ENCODE results near the gene ZNF638.
A peak's percentile ranks its signal among the peaks of the same experiment; 100 is the strongest.

ZNF638 gene

GRCh38 chr2:71468279-71469015 is 136.9 kb downstream of the ZNF638 start:
- no peak overlapping the region for H4K8ac ChIP-seq (ENCODE audit: low read length)
- H2AK5ac ChIP-seq (ENCODE audit: low read length, severe bottlenecking) = peak overlapping the region; percentile 68
- H3K4me1 ChIP-seq (ENCODE audit: control insufficient read depth, insufficient read depth, low read depth, low read length) = peaks cover 42% of the 10 kb centered on the region
- H2BK5ac ChIP-seq (ENCODE audit: low read depth, low read length, poor library complexity, severe bottlenecking) = no peak overlapping the region
- no peak overlapping the region for H3K4ac ChIP-seq (ENCODE audit: low read depth in 1 of 2, low read length in 2 of 2)
- no peak overlapping the region for H2BK15ac ChIP-seq (ENCODE audit: low read depth, poor library complexity, severe bottlenecking)
- H3K27ac ChIP-seq (ENCODE audit: low read length, poor library complexity, severe bottlenecking) = peak overlapping the region; percentile 26
- H3K4me3 ChIP-seq (ENCODE audit: insufficient read depth in 1 of 2, low read depth in 1 of 2, low read length in 2 of 2) = no peak overlapping the region
- H3K27me3 ChIP-seq (ENCODE audit: control insufficient read depth in 1 of 2, insufficient read depth in 1 of 2, low read length in 2 of 2) = peaks cover 0 to 67% of the 10 kb centered on the region in 2 experiments
- H3K18ac ChIP-seq (ENCODE audit: low read depth in 1 of 2, low read length in 2 of 2) = no peak overlapping the region
- DNase-seq = no peak
- H3K14ac ChIP-seq (ENCODE audit: low read length in 2 of 2) = no peak overlapping the region
- no peak overlapping the region for H3K9ac ChIP-seq (ENCODE audit: low read length)
- H2BK120ac ChIP-seq (ENCODE audit: low read depth, low read length) = no peak overlapping the region
- H3K9me3 ChIP-seq (ENCODE audit: control insufficient read depth, low read length) = peaks cover 5% of the 10 kb centered on the region
- 86% methylated on average over 11 of the region's 11 CpGs for WGBS
- peaks cover 23% of the 10 kb centered on the region for H3K79me1 ChIP-seq (replicated peaks; ENCODE audit: low read length, poor library complexity, severe bottlenecking)
- H4K91ac ChIP-seq (ENCODE audit: low read length) = no peak overlapping the region
- H2BK12ac ChIP-seq (ENCODE audit: low read length in 2 of 2) = no peak overlapping the region
- H3K36me3 ChIP-seq (ENCODE audit: control insufficient read depth in 1 of 2, insufficient read depth in 2 of 2, low read depth in 1 of 2, low read length in 2 of 2) = peaks cover 0 to 12% of the 10 kb centered on the region in 2 experiments
- peak overlapping the region; percentile 67 for H3K4me2 ChIP-seq (ENCODE audit: low read length, poor library complexity, severe bottlenecking)
- H2AFZ ChIP-seq (ENCODE audit: low read depth, low read length) = no peak overlapping the region
- H3K23ac ChIP-seq (ENCODE audit: low read length in 2 of 2) = no peak overlapping the region

GRCh38 chr2:71469403-71470398 is 138.1 kb downstream of the ZNF638 start:
- Histone ChIP-seq H2BK5ac (ENCODE audit: low read depth, low read length, poor library complexity, severe bottlenecking) (no peak overlapping the region), H3K36me3 (ENCODE audit: control insufficient read depth in 1 of 2, insufficient read depth in 2 of 2, low read depth in 1 of 2, low read length in 2 of 2) (peaks cover 0 to 7% of the 10 kb centered on the region in 2 experiments), H3K4me1 (ENCODE audit: control insufficient read depth, insufficient read depth, low read depth, low read length) (peaks cover 40% of the 10 kb centered on the region), H2BK12ac (ENCODE audit: low read length in 2 of 2) (no peak overlapping the region), H3K27me3 (ENCODE audit: control insufficient read depth in 1 of 2, insufficient read depth in 1 of 2, low read length in 2 of 2) (peaks cover 0 to 58% of the 10 kb centered on the region in 2 experiments), H2BK120ac (ENCODE audit: low read depth, low read length) (no peak overlapping the region), H4K91ac (ENCODE audit: low read length) (no peak overlapping the region), H3K14ac (ENCODE audit: low read length in 2 of 2) (no peak overlapping the region), H2AFZ (ENCODE audit: low read depth, low read length) (no peak overlapping the region), H3K79me1 (replicated peaks; ENCODE audit: low read length, poor library complexity, severe bottlenecking) (peaks cover 17% of the 10 kb centered on the region), H3K4ac (ENCODE audit: low read depth in 1 of 2, low read length in 2 of 2) (no peak overlapping the region), H3K23ac (ENCODE audit: low read length in 2 of 2) (no peak overlapping the region), H3K18ac (ENCODE audit: low read depth in 1 of 2, low read length in 2 of 2) (no peak overlapping the region), H2AK5ac (ENCODE audit: low read length, severe bottlenecking) (peak overlapping the region; percentile 96), H3K27ac (ENCODE audit: low read length, poor library complexity, severe bottlenecking) (peak overlapping the region; percentile 74), H4K8ac (ENCODE audit: low read length) (no peak overlapping the region), H3K4me3 (ENCODE audit: insufficient read depth in 1 of 2, low read depth in 1 of 2, low read length in 2 of 2) (no peak overlapping the region), H3K9me3 (ENCODE audit: control insufficient read depth, low read length) (no peaks in the 10 kb centered on the region), H2BK15ac (ENCODE audit: low read depth, poor library complexity, severe bottlenecking) (no peak overlapping the region), H3K4me2 (ENCODE audit: low read length, poor library complexity, severe bottlenecking) (no peak overlapping the region), H3K9ac (ENCODE audit: low read length) (no peak overlapping the region)
- WGBS = 89% methylated on average over 5 of the region's 8 CpGs
- no peak for DNase-seq

- Histone ChIP-seq H3K36me3 (ENCODE audit: control insufficient read depth in 1 of 2, insufficient read depth in 2 of 2, low read depth in 1 of 2, low read length in 2 of 2) (peaks cover 0 to 18% of the 10 kb centered on the region in 2 experiments), H4K91ac (ENCODE audit: low read length) (no peak overlapping the region), H2BK5ac (ENCODE audit: low read depth, low read length, poor library complexity, severe bottlenecking) (peak overlapping the region; percentile 85), H2AK5ac (ENCODE audit: low read length, severe bottlenecking) (no peak overlapping the region), H2BK120ac (ENCODE audit: low read depth, low read length) (no peak overlapping the region), H3K9ac (ENCODE audit: low read length) (no peak overlapping the region), H3K23ac (ENCODE audit: low read length in 2 of 2) (no peak overlapping the region), H3K9me3 (ENCODE audit: control insufficient read depth, low read length) (no peaks in the 10 kb centered on the region), H2BK12ac (ENCODE audit: low read length in 2 of 2) (no peak overlapping the region), H4K8ac (ENCODE audit: low read length) (no peak overlapping the region), H3K14ac (ENCODE audit: low read length in 2 of 2) (no peak overlapping the region), H2AFZ (ENCODE audit: low read depth, low read length) (no peak overlapping the region), H3K27ac (ENCODE audit: low read length, poor library complexity, severe bottlenecking) (peak overlapping the region; percentile 97), H2BK15ac (ENCODE audit: low read depth, poor library complexity, severe bottlenecking) (no peak overlapping the region), H3K18ac (ENCODE audit: low read depth in 1 of 2, low read length in 2 of 2) (no peak overlapping the region), H3K79me1 (replicated peaks; ENCODE audit: low read length, poor library complexity, severe bottlenecking) (peaks cover 20% of the 10 kb centered on the region), H3K27me3 (ENCODE audit: control insufficient read depth in 1 of 2, insufficient read depth in 1 of 2, low read length in 2 of 2) (peaks cover 0 to 50% of the 10 kb centered on the region in 2 experiments), H3K4me1 (ENCODE audit: control insufficient read depth, insufficient read depth, low read depth, low read length) (peaks cover 33% of the 10 kb centered on the region), H3K4me3 (ENCODE audit: insufficient read depth in 1 of 2, low read depth in 1 of 2, low read length in 2 of 2) (no peak overlapping the region), H3K4me2 (ENCODE audit: low read length, poor library complexity, severe bottlenecking) (no peak overlapping the region), H3K4ac (ENCODE audit: low read depth in 1 of 2, low read length in 2 of 2) (no peak overlapping the region)
- peak; percentile 18 for DNase-seq
- no CpG with 5 or more reads among the region's 1 CpG for WGBS
Observed at GRCh38 chr2:71471276-71471675, 139.7 kb downstream of the ZNF638 start.

- no peak overlapping the region for H2BK15ac ChIP-seq (ENCODE audit: low read depth, poor library complexity, severe bottlenecking)
- H3K4me3 ChIP-seq (ENCODE audit: insufficient read depth in 1 of 2, low read depth in 1 of 2, low read length in 2 of 2) = no peak overlapping the region
- no peak overlapping the region for H2BK5ac ChIP-seq (ENCODE audit: low read depth, low read length, poor library complexity, severe bottlenecking)
- H2AFZ ChIP-seq (ENCODE audit: low read depth, low read length) = no peak overlapping the region
- H3K14ac ChIP-seq (ENCODE audit: low read length in 2 of 2) = no peak overlapping the region
- peaks cover 21% of the 10 kb centered on the region for H3K79me1 ChIP-seq (replicated peaks; ENCODE audit: low read length, poor library complexity, severe bottlenecking)
- peak overlapping the region; percentile 97 for H3K27ac ChIP-seq (ENCODE audit: low read length, poor library complexity, severe bottlenecking)
- no peak overlapping the region for H3K23ac ChIP-seq (ENCODE audit: low read length in 2 of 2)
- H2BK120ac ChIP-seq (ENCODE audit: low read depth, low read length) = no peak overlapping the region
- H3K18ac ChIP-seq (ENCODE audit: low read depth in 1 of 2, low read length in 2 of 2) = no peak overlapping the region
- DNase-seq = no peak
- H2AK5ac ChIP-seq (ENCODE audit: low read length, severe bottlenecking) = no peak overlapping the region
- H3K4me2 ChIP-seq (ENCODE audit: low read length, poor library complexity, severe bottlenecking) = no peak overlapping the region
- no peak overlapping the region for H3K4ac ChIP-seq (ENCODE audit: low read depth in 1 of 2, low read length in 2 of 2)
- H3K9me3 ChIP-seq (ENCODE audit: control insufficient read depth, low read length) = no peaks in the 10 kb centered on the region
- no peak overlapping the region for H3K9ac ChIP-seq (ENCODE audit: low read length)
- H3K27me3 ChIP-seq (ENCODE audit: control insufficient read depth in 1 of 2, insufficient read depth in 1 of 2, low read length in 2 of 2) = peaks cover 0 to 43% of the 10 kb centered on the region in 2 experiments
- H4K8ac ChIP-seq (ENCODE audit: low read length) = no peak overlapping the region
- H4K91ac ChIP-seq (ENCODE audit: low read length) = no peak overlapping the region
- peaks cover 0 to 18% of the 10 kb centered on the region in 2 experiments for H3K36me3 ChIP-seq (ENCODE audit: control insufficient read depth in 1 of 2, insufficient read depth in 2 of 2, low read depth in 1 of 2, low read length in 2 of 2)
- peaks cover 32% of the 10 kb centered on the region for H3K4me1 ChIP-seq (ENCODE audit: control insufficient read depth, insufficient read depth, low read depth, low read length)
- WGBS = 95% methylated on average over 1 of the region's 2 CpGs
- H2BK12ac ChIP-seq (ENCODE audit: low read length in 2 of 2) = no peak overlapping the region
Observed at GRCh38 chr2:71472019-71472418, 140.4 kb downstream of the ZNF638 start.
